H1 (cell line): Measurements from ENCODE around the gene ANO2. TPM values are rescaled to one million over a fixed set of nuclear protein-coding genes. Genes with fewer than 3 reads are reported as not detected.

Experiments
- NANOG ChIP-seq: IDR thresholded peaks from 2 replicates; pipeline ENCODE4 v1.6.1; 2011; ENCODE audit warnings: low read length, low read depth, mild to moderate bottlenecking, inconsistent platforms; ENCODE audit not compliant: insufficient read depth, poor library complexity, severe bottlenecking
- polyA plus RNA-seq, 7 experiments: library from polyadenylated mRNA; depleted of rRNA in 3 of 7; stranded (reverse) in 5 of 7; unstranded in 2 of 7; fragments of >200 nt in 5 of 7; fragments of 200-250 nt in 2 of 7; gene quantifications; 1 replicate in 5 of 7; 2 replicates in 1 of 7; 4 replicates in 1 of 7; pipeline versions ENCODE4 v1.2.1 to v1.2.3, GENCODE V29; 2011 to 2013; ENCODE audit warnings: missing spikeins in 2 of 7, mixed read lengths in 2 of 7
- total RNA-seq: library from RNA; stranded (reverse); fragmentation: NEBNext Ultra II Directional; extraction: Animal tissue kit (Norgen Biotek cat#: 25700); gene quantifications from 2 replicates; pipeline ENCODE4 v1.2.1, GENCODE V29; 2021

The ANO2 gene
- total and polyA plus RNA-seq, 2 of the 8 experiments (the other 6 are each of a cell fraction or from before 2014, with no cell fraction given), result 1.9 to 5.5 TPM

DNA sequence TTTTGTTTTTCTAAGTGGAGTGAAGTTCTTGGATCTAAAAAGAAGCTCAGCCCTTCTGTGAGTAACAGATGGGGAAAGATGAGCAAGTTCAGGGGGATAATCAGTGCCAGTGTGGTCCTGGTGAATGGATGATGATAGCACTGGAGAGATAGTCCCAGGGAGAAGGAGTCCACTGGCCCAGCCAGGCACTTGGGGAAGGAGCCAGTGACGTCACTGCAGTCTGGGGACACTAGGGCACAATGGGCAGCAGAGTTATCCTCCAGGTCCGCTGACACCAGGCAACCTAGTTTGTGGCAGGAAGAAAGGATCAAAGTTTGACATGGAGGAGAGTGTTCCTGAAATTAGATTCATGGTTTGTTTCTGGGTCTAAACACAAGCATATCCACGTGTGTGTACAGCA is 411.7 kb downstream of the ANO2 start (continued):
- TF ChIP-seq NANOG, result no peak
